HCT116 (cell line): Measurements from ENCODE around the gene NPIPB4. TPM values are rescaled to one million over a fixed set of nuclear protein-coding genes. Genes with fewer than 3 reads are reported as not detected.
"Not testable (repeated sequence)": the region's sequence is repeated elsewhere in the genome, so short reads cannot be mapped to it uniquely, and the experiment has no call there.

ENCODE experiments used
- ATAC-seq: fragments of 200-7000 bp; cut with Tn5 transposase; 2 replicates; pipeline ENCODE4 v1.9.1; 2020; ENCODE audit warnings: mild to moderate bottlenecking, moderate library complexity
- Bru-seq: library from RNA; stranded (reverse); fragments of 400-500 nt; gene quantifications from one replicate; lab custom pipeline; 2021; lab: Mats Ljungman, UMichigan
- BruChase-seq, 2 experiments: library from RNA; stranded (reverse); fragments of 400-500 nt; gene quantifications; one replicate each; lab custom pipeline; 2021; lab: Mats Ljungman, UMichigan
- BruUV-seq: library from RNA; stranded (reverse); fragments of 400-500 nt; replicated peaks from 2 replicates; lab custom pipeline; 2021; lab: Mats Ljungman, UMichigan
- CTCF ChIA-PET: fragments of 300-600 bp; sonication (Branson Sonifier 250); formaldehyde crosslinking; loops from one replicate; lab custom pipeline; 2021; ENCODE audit warnings: antibody characterized with exemption; lab: Charles Lee
- POLR2A ChIA-PET: fragments of 300-600, 350-600 bp; sonication (Branson Sonifier 250); formaldehyde crosslinking; loops from one replicate; lab custom pipeline; 2021; ENCODE audit warnings: antibody characterized with exemption; lab: Charles Lee
- RAD21 ChIA-PET, 2 experiments: fragments of 300-600 bp; sonication (Branson Sonifier 250); formaldehyde crosslinking; loops; one replicate each; lab custom pipeline; 2023; ENCODE audit warnings: low total read pairs in 2 of 2; ENCODE audit not compliant: uncharacterized antibody in 2 of 2, unreplicated experiment in 2 of 2, low non-redundant PET in 1 of 2; lab: Charles Lee
- DNase-seq: peaks from one replicate; pipeline ENCODE4 v3.0.0-alpha.2; 2010; ENCODE audit warnings: low read depth, low spot score
- H2AFZ ChIP-seq: fragments of 200-600 bp; shearing (Covaris generic), sonication (generic); 2 replicates; pipeline ENCODE4 v1.6.1; 2017; ENCODE audit warnings: low read depth, mixed run types, mixed read lengths, antibody characterized with exemption, low read length; ENCODE audit not compliant: poor library complexity, severe bottlenecking
- H3K27ac ChIP-seq: 2 replicates; pipeline ENCODE4 v1.5.1; 2012; ENCODE audit warnings: low read depth, low read length
- H3K27me3 ChIP-seq: fragments of 200-600 bp; sonication (generic); 2 replicates; pipeline ENCODE4 v1.6.1; 2016; ENCODE audit warnings: mixed run types, low read length, mixed read lengths; ENCODE audit not compliant: insufficient read depth
- H3K36me3 ChIP-seq, 2 experiments: fragments of 200-500 bp in 1 of 2; fragments of 200-600 bp in 1 of 2; sonication (Bioruptor generic) in 1 of 2; sonication (generic) in 1 of 2; 2 replicates each; pipeline versions ENCODE4 v1.5.1 to v1.6.1; 2014 to 2016; ENCODE audit warnings: low read length in 2 of 2, inconsistent platforms in 1 of 2, mixed read lengths in 1 of 2, mixed run types in 1 of 2; ENCODE audit not compliant: insufficient read depth in 2 of 2, control insufficient read depth in 1 of 2
- H3K4me1 ChIP-seq, 2 experiments: fragments of 200-600 bp in 1 of 2; sonication (generic) in 1 of 2; 2 replicates each; pipeline versions ENCODE4 v1.5.1 to v1.6.1; 2012 to 2017; ENCODE audit warnings: low read length in 2 of 2, inconsistent platforms in 1 of 2, mild to moderate bottlenecking in 1 of 2, mixed read lengths in 1 of 2, mixed run types in 1 of 2, moderate library complexity in 1 of 2; ENCODE audit not compliant: insufficient read depth in 2 of 2, control insufficient read depth in 1 of 2
- H3K4me2 ChIP-seq: fragments of 200-600 bp; sonication (generic); 2 replicates; pipeline ENCODE4 v1.6.1; 2017; ENCODE audit warnings: mixed run types, low read length, mixed read lengths
- H3K4me3 ChIP-seq, 2 experiments: fragments of 200-600 bp in 1 of 2; sonication (generic) in 1 of 2; replicated peaks in 1 of 2; 2 replicates each; pipeline ENCODE4 v1.5.1; 2011 to 2016; ENCODE audit warnings: low read length in 2 of 2, control low read depth in 1 of 2, low read depth in 1 of 2, mild to moderate bottlenecking in 1 of 2, mixed read lengths in 1 of 2, mixed run types in 1 of 2
- H3K79me2 ChIP-seq: fragments of 200-600 bp; sonication (generic); 2 replicates; pipeline ENCODE4 v1.6.1; 2017; ENCODE audit warnings: mild to moderate bottlenecking, mixed run types, low read length, moderate library complexity, mixed read lengths; ENCODE audit not compliant: insufficient read depth
- H3K9ac ChIP-seq: fragments of 200-600 bp; sonication (generic); 2 replicates; pipeline ENCODE4 v1.6.1; 2016; ENCODE audit warnings: low read length, mixed read lengths
- H3K9me2 ChIP-seq: fragments of 200-600 bp; sonication (generic), shearing (Covaris generic); 2 replicates; pipeline ENCODE4 v1.6.1; 2017; ENCODE audit warnings: mixed run types, mild to moderate bottlenecking, moderate library complexity; ENCODE audit not compliant: insufficient read depth
- H3K9me3 ChIP-seq, 2 experiments: fragments of 200-500 bp in 1 of 2; fragments of 200-600 bp in 1 of 2; sonication (Bioruptor generic) in 1 of 2; sonication (generic) in 1 of 2; 2 replicates each; pipeline ENCODE4 v1.6.1; 2014 to 2017; ENCODE audit warnings: low read length in 2 of 2, mixed read lengths in 2 of 2, inconsistent platforms in 1 of 2, low read depth in 1 of 2, mild to moderate bottlenecking in 1 of 2, mixed run types in 1 of 2, moderate library complexity in 1 of 2; ENCODE audit not compliant: control insufficient read depth in 1 of 2, insufficient read depth in 1 of 2
- H4K20me1 ChIP-seq: fragments of 200-600 bp; sonication (generic), shearing (Covaris generic); 2 replicates; pipeline ENCODE4 v1.6.1; 2017; ENCODE audit warnings: mixed run types, mild to moderate bottlenecking, moderate library complexity; ENCODE audit not compliant: insufficient read depth
- intact Hi-C: fragments of 100-400 bp; cut with micrococcal nuclease; formaldehyde crosslinking; loops from 2 replicates; pipeline ENCODE4 v1.10.0; 2022
- long read RNA-seq: library from polyadenylated mRNA; unstranded; transcript quantifications from one replicate; pipeline ENCODE4 v2.0.0, GENCODE V29; 2021; ENCODE audit not compliant: unreplicated experiment
- polyA plus RNA-seq: library from polyadenylated mRNA; unstranded; fragments of >200 nt; gene quantifications from 2 replicates; pipeline ENCODE4 v1.2.1, GENCODE V29; 2012; ENCODE audit warnings: missing spikeins
- total RNA-seq: library from RNA; stranded (reverse); gene quantifications from one replicate; pipeline ENCODE4 v1.2.1, GENCODE V29; 2021; ENCODE audit not compliant: unreplicated experiment

Gene NPIPB4
- 68.3 TPM for total RNA-seq
- polyA plus RNA-seq, result 17.0 and 17.4 TPM in 2 replicates
- Bru-seq, nascent RNA, result percentile 58 among the genes with signal in this experiment
- BruChase-seq, experiment 1, labeled RNA remaining after a 6-hour chase, result percentile 72 among the genes with signal in this experiment
- BruChase-seq, experiment 2, labeled RNA remaining after a 2-hour chase, result percentile 70 among the genes with signal in this experiment
- long read RNA-seq, partial matches to known transcripts, result 0 of 2 reads
- long read RNA-seq, other reads (novel, unspliced or antisense), result 2 of 2 reads

DNA sequence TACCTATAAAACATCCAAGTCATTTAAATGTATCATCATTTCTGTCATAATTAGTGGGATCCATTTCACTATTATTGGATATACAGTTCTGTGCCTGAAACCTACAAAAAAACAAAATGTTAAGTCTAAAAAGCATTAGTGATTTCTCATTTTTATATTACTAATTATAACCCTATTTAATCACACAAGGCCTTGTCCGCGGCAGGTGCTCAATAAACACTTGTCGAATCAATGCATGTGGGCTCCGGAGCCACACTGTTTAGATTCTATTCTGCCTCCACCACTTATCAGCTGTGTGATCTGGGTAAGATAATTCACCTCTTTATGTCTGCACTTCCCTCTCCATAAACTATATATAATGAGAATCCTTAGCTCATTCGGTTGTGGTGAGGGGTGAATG is at the start of gene NPIPB4:
Gene NPIPB4, minus strand, starts transcription at position 101 of the 400 bp plus-strand sequence. CDS start 378 bp downstream, outside the sequence.
- H2AFZ ChIP-seq, BruUV-seq, ATAC-seq, POLR2A ChIA-PET, CTCF ChIA-PET, H3K4me1 ChIP-seq, H3K9ac ChIP-seq, H3K4me3 ChIP-seq, H3K9me2 ChIP-seq, RAD21 ChIA-PET, H3K4me2 ChIP-seq, H3K9me3 ChIP-seq, DNase-seq, H3K79me2 ChIP-seq, H3K27me3 ChIP-seq, H4K20me1 ChIP-seq, intact Hi-C loops, H3K27ac ChIP-seq, H3K36me3 ChIP-seq: not testable (repeated sequence)

DNA sequence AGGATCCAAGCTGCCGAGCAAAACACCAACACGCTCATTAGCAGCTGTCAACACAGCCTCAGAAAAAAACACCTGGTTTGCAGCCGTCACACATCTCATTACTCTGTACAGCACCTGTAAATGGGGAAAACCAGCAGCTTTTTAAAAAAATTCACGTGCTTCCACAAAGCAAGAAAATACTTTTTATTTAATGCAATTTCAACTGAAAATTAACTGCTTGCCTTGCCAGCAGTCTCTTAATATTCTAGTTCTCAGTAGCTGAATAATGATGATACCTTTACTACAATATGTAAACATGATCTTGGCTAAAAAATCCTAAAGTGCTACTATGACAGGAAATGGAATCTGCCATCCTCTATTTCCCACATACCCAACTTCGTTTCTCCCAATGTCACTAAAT is 41.4 kb upstream of the NPIPB4 start:
- H3K4me3 ChIP-seq, H3K9ac ChIP-seq, ATAC-seq, H3K27ac ChIP-seq, H2AFZ ChIP-seq, H3K79me2 ChIP-seq, H3K36me3 ChIP-seq, H3K27me3 ChIP-seq, H4K20me1 ChIP-seq, BruUV-seq, CTCF ChIA-PET, DNase-seq, POLR2A ChIA-PET, H3K4me1 ChIP-seq, H3K9me3 ChIP-seq, RAD21 ChIA-PET, intact Hi-C loops, H3K4me2 ChIP-seq, H3K9me2 ChIP-seq: not testable (repeated sequence)

DNA sequence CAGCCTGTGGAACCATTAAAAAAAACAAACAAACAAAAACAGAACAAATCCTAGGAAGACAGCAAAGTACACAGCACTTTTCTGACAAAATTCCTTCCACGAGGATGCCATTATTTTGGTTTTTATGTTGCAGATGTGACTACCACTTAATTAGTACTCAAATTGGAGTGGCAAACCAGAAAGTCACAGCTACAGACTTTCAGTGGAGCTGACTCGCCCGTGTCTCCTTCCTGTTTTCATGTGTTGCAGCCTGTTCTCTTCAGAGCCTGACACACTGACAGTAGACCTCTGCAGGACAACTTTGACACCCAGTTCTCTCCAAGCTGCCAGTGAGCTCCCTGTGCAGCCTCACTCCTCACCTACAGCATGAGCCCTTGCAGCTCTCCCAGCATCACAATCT is 24.4 kb upstream of the NPIPB4 start:
- ATAC-seq, H3K9ac ChIP-seq, H3K4me3 ChIP-seq, H4K20me1 ChIP-seq, H3K4me1 ChIP-seq, H3K9me3 ChIP-seq, CTCF ChIA-PET, POLR2A ChIA-PET, H3K27ac ChIP-seq, H2AFZ ChIP-seq, DNase-seq, H3K27me3 ChIP-seq, BruUV-seq, H3K79me2 ChIP-seq, H3K36me3 ChIP-seq, intact Hi-C loops, RAD21 ChIA-PET, H3K9me2 ChIP-seq, H3K4me2 ChIP-seq: not testable (repeated sequence)

DNA sequence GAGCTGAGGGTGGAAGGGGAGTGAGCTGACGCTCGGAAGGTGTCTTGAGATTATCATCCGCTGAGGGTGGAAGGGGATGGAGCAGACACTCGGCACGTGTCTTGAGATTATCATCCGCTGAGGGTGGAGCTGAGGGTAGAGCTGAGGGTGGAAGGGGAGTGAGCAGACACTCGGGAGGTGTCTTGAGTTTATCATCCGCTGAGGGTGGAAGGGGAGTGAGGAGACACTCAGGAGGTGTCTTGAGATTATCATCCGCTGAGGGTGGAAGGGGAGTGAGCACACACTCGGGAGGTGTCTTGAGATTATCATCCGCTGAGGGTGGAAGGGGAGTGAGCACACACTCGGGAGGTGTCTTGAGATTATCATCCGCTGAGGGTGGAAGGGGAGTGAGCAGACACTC is 20.4 kb downstream of the NPIPB4 start:
- H3K27me3 ChIP-seq, H3K79me2 ChIP-seq, H3K9me2 ChIP-seq, intact Hi-C loops, BruUV-seq, H3K9me3 ChIP-seq, H3K4me2 ChIP-seq, DNase-seq, H4K20me1 ChIP-seq, CTCF ChIA-PET, H3K9ac ChIP-seq, H3K4me1 ChIP-seq, RAD21 ChIA-PET, ATAC-seq, H3K27ac ChIP-seq, H2AFZ ChIP-seq, H3K36me3 ChIP-seq, H3K4me3 ChIP-seq, POLR2A ChIA-PET: not testable (repeated sequence)
